Measurements from ENCODE around the gene GARNL3. TPM values are rescaled to one million over a fixed set of nuclear protein-coding genes. Genes with fewer than 3 reads are reported as not detected.

The GARNL3 gene, protein sequence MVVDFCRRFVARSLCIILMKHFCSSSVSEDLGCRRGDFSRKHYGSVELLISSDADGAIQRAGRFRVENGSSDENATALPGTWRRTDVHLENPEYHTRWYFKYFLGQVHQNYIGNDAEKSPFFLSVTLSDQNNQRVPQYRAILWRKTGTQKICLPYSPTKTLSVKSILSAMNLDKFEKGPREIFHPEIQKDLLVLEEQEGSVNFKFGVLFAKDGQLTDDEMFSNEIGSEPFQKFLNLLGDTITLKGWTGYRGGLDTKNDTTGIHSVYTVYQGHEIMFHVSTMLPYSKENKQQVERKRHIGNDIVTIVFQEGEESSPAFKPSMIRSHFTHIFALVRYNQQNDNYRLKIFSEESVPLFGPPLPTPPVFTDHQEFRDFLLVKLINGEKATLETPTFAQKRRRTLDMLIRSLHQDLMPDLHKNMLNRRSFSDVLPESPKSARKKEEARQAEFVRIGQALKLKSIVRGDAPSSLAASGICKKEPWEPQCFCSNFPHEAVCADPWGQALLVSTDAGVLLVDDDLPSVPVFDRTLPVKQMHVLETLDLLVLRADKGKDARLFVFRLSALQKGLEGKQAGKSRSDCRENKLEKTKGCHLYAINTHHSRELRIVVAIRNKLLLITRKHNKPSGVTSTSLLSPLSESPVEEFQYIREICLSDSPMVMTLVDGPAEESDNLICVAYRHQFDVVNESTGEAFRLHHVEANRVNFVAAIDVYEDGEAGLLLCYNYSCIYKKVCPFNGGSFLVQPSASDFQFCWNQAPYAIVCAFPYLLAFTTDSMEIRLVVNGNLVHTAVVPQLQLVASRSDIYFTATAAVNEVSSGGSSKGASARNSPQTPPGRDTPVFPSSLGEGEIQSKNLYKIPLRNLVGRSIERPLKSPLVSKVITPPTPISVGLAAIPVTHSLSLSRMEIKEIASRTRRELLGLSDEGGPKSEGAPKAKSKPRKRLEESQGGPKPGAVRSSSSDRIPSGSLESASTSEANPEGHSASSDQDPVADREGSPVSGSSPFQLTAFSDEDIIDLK
- 59.1 TPM for total RNA-seq

DNA sequence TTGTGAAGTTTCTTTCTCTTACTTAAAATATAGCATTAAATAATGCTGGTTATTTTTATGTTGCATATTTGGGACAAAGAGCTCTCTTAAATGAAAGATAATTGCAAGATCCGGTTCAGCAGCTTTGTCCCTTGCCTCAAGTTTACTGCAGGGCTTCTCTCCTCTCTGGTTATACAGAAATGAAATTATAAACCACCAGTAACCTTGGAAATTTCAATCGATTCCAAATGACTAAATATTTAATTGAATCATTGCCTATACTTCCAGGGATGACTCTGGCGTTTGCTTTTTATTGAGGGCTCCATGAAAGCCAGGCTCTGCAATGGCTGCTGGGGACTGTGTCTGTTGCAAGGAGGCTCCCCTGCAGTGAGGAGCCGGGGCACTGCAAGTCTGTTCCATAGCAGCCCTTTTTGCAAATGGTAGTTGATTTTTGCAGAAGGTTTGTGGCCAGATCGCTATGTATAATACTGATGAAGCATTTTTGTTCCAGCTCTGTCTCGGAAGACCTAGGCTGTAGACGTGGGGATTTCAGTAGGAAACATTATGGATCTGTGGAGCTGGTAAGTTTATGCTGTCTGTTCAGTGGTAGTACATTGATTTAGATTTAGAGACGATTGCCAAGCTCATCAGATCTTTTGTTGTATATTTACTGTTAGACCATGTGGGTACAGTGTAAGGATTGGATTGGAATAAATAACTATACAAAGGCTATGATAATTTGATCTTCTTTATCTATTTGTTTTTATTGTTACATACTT lies at the start of gene GARNL3:
Gene GARNL3, plus strand, starts transcription at position 313 of the 758 bp plus-strand sequence. Its CDS starts 104 bp downstream, at position 417.
- no peak for FAIRE-seq
- DNase-seq (ENCODE audit: low spot score in 2 of 2) = no peak

DNA sequence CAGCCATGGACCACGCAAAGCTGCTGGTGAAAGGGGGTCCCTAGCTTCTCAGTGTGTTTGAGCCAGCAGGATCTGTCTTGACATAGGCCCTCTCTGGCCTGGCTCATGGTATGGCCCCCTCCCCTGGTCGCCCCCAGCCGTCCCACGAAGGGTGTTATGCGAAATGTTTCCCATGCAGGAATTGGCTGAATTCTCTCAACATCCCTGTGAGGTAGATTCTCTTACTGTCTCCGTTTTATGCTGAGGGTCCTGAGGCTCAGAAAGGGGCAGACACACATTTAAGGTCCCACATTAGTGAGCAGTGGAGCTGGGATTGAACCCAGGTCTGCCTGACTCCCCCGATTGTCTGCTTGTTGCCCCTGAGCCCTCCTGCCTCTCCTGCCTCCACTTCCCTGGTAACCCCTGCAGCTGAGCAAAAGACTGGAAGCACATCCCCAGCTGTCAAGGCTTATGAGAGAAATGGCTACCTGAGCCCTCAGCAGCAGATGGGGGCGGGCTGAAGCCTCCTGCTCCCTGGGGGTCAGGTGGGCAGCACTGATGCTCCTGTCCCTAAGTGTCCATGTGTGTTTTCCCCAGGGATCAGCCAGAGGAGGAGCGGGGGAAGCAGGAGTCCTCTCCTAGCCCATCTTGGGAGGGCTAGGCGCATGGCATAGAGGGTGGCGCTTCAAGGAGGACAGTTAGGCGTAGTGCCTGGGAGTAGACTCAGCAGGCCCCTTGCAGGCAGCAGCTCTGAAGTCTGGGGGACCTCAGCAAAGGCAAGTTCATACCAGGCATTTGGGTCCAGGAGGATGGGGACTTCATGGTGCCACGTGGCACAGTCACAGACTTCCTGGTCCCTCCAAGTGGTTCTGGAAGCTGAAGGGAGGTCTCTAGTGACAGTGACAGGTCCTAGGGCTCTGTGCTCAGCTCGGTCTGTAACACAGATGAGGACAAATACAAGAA lies 49.0 kb upstream of the GARNL3 start:
- FAIRE-seq (no peak), DNase-seq (ENCODE audit: low spot score in 2 of 2) (no peak)

DNA sequence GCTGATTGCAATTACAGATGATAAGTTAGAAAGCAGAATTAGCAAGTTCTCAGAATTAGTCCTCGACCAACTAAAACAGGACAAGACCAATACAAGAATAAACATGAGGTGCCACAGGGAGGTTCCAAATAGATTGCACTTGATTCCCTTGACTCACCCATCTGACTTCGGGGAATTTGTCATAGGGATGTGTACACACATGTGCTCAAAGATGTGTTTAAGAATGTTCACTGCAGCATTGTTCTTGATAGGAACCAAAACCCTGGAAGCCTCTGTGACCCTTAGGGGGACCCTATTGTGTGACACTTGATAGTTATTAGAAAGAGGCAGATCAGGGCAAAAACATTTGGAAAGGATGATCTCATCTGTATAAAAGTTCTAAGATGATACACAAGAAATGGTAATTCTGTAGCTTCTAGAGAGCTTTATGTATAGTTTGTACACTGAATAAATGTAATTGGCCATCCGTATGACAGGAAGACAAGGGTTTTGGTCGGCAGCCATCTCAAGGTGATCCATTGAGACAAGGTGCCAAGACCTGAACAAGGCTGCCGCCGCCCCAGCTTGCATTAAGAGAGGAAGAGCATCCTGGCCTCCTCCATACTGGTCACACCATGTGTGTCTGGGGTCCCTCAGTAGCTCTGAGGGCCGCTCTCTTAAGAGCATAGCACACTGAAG lies 48.2 kb upstream of the GARNL3 start:
- no peak for FAIRE-seq
- DNase-seq (ENCODE audit: low spot score in 2 of 2) = no peak

DNA sequence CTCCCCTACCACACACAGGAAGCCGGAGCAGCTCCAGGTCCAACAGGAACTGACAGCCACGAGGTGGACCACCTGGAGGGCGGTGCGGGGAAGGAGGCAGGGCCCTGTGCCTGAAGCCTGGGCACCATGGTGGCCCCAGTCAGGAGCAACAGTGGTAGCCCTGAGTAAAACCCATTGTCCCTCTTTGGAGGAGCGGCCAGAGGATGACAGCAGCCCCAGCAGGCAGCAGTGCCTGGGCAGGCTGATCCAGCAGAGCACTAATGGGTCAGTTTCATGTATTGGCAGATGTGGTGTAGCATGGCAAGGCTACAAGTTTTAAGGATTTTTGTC lies 47.7 kb upstream of the GARNL3 start:
- FAIRE-seq (no peak), DNase-seq (ENCODE audit: low spot score in 2 of 2) (no peak)

DNA sequence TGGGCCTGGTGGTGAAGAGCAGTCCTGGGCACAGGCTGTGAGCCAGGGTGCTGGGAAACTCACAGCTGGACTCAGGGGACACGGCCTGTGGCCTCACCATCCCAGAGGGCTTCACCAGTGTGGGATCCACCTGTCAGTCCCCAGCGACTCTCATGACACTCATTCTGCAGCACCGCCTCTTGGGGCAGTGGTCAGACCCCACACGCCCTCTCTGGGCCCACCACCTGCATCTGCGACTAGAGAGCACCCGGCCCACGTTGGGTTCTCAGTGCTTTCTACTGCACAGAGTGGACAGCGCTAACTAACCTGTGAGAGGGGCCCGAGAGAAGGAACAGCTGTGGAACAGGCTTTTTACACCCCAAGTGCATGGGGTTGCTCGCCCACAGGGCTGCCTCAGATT lies 45.8 kb upstream of the GARNL3 start:
- DNase-seq (ENCODE audit: low spot score in 2 of 2) (no peak), FAIRE-seq (no peak)

DNA sequence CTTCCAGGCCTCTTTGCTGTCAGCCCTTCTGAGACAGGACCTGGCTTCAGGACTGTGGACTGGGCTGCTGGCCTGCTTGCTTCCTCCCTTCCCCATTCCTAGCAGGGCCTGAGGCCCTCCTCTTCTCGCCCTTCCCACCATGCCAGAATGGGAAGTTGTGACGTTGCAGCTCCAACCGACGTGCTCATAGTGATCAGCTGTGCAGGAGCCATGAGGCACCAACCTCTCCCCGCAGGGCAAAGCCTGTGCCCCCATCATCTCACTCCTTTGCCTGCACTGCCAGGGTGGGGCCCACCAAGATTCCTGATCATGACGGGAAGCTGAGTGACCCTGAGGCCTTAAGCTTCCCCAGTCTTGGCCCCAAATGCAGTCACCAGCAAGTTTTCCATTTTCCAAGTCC lies 45.1 kb upstream of the GARNL3 start:
- FAIRE-seq (no peak), DNase-seq (ENCODE audit: low spot score in 2 of 2) (no peak)

DNA sequence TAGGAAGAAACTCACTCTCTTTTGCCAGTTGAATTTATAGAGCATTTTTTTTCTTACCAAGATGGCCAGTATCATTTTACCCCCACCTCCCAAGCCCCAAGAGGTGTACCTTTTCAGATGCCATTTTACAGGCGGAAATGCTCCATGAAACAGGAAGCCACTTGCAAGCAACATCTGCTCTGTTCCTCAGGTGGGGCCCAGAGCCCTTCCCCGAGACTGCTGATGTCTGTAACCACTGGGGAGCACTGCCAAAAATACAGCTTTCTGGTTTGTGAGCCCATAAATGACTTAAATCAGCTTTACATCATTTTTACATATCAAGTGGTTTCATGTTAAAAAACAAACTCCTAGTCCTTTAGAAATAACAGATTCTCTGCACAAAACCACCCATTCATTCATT lies 42.9 kb upstream of the GARNL3 start:
- FAIRE-seq = no peak
- no peak for DNase-seq (ENCODE audit: low spot score in 2 of 2)

DNA sequence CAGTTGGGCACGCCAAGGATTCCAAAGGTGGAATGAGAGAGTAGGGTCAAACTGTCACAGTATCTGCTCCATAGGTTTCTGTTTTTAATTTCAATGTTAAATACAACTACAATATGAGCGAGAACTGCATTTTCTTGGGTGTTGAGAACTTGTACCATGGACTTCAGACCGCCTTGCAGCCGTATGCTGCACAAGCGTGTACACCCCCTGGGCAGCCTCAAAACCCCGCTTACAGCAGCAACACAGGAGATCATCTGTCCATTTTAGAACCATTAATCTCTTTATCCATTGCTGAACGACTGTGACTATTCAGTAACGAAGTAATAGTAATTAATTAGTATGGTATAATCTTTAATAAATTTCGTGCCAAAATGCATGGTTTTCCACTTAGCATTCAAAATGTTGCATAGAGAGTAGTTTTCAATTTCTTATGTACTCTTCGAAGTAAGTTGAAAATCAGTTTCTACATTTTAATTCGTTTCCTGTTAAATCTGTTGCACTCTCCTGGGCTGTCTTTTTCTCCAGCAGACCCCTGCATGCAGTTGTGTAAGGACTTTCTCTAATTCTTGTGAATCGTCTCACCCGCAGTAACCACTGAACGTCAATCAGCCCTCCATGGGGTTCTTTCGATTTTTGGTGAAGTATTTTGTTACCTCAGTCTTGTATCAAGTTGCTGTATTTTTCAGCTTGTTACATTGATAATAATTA lies 42.0 kb upstream of the GARNL3 start:
- FAIRE-seq = no peak

DNA sequence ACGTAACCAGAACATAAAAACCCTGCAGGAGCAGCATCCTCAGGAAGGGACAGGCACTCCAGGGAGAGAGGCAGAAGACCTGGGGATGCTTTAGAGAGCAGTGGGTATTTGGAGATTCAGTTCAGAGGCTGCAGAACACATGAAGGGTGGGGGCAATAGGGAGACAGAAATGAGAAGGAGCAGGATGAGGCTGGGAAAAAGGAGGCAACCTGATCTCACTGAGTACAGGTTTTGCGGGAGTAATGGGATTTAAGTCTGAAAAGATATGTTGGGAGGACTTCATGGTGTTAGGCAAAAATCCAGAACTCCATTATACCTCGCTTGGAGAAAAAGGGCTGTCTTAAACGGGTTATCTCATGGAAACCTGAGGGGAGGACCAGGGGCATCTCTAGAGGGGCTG lies 41.3 kb upstream of the GARNL3 start:
- FAIRE-seq (no peak), DNase-seq (ENCODE audit: low spot score in 2 of 2) (no peak)

More for the DNA sequence above, 42.0 kb upstream of the GARNL3 start:
- DNase-seq (ENCODE audit: low spot score in 2 of 2) = no peak

DNA sequence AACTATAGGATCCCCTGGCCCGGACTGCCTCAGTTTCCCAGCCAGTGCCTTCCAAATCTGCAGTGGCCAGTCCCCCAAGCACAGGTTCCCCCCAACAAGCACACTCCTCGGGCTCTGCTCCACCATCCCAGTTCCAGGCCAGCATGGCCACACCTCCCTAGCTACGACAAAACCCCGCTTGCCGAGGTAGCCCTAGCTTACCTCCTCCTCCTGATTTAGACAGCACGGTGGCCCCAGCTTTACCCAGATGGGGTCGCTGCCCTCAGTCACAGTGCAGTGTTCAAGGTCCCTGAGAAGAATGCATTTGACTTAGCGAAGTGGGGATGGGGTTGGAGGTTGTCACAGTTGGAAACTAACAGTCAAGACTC lies 40.8 kb upstream of the GARNL3 start:
- DNase-seq (ENCODE audit: low spot score in 2 of 2) (no peak), FAIRE-seq (no peak)

DNA sequence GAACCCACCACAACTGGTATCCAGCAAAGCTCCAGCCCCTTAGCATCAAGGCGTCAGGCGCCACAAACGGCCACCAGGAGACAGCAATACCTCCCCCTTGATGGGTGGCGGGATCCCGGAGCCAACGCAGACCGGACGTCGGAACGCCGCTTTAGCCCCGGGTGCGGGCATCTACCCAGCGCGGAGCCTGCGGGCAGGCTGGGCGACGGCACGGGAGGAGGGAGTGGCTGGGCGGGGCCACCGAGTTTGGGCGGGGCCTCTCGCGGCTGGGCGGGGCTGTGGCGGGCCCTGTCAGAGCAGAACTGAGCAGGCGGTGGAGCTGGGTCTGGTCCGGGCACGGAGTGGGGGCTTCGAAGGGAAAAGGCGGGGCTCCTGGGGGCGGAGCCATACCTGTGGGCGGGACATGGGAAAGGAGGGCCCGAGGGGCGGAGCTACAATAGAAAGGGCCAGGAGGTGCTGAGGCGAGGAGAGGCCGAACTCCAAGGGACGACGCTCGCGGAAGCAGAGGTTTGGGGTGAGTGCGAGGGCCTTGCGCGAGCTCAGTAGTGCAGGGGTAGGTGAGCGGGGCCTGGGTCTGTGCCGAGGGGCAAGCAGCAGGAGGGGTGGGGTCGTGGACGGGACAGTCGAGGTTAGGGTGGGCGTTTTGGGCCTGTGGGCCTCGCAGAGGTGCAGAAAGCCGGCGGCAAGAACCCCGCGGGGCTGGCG lies 40.2 kb upstream of the GARNL3 start:
- DNase-seq (ENCODE audit: low spot score in 2 of 2) (peak; percentile 88 to 94), FAIRE-seq (no peak)

DNA sequence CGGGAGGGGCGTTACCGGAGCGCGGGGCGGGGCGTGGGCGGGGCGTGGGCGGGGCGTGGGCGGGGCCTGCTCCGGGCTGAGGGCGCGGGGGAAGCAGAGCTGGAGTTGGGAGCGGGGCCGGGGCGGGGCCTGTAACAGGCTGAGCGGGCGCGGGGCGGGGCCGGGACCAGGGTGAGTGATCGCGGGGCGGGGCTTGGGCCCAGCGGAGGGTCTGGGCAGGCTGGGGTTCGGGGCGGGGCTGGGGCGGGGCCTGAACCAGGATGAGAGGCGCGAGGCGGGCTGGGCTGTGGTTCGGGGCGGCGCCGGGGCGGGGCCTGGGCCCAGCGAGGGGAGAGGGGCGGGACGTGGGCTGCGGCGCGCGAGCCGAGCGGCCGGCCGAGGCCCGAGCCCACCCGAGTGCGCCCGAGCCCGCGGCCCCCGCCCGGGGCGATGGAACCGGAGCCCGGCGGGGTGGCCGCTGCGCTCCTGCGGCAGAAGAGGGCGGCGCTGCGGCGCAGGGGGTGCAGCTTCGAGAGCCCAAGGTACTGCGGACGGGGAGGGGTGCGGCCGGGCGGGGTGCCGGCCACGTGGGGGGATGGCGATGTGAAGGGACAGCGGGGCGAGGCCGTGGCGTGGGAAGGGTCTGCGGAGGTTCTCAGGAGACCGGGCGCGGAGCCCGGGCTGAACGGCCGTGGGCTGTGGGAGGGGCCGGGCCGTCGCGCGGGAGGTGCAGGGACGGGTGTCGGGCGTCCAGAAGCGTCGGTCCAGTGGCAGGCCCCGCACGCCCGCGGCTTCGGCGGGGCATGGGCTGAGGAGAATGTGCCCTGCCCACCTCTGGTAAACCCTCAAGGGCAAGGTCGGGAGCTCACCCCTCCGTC lies 39.5 kb upstream of the GARNL3 start:
- DNase-seq (ENCODE audit: low spot score in 2 of 2) (peak; percentile 100), FAIRE-seq (no peak)

DNA sequence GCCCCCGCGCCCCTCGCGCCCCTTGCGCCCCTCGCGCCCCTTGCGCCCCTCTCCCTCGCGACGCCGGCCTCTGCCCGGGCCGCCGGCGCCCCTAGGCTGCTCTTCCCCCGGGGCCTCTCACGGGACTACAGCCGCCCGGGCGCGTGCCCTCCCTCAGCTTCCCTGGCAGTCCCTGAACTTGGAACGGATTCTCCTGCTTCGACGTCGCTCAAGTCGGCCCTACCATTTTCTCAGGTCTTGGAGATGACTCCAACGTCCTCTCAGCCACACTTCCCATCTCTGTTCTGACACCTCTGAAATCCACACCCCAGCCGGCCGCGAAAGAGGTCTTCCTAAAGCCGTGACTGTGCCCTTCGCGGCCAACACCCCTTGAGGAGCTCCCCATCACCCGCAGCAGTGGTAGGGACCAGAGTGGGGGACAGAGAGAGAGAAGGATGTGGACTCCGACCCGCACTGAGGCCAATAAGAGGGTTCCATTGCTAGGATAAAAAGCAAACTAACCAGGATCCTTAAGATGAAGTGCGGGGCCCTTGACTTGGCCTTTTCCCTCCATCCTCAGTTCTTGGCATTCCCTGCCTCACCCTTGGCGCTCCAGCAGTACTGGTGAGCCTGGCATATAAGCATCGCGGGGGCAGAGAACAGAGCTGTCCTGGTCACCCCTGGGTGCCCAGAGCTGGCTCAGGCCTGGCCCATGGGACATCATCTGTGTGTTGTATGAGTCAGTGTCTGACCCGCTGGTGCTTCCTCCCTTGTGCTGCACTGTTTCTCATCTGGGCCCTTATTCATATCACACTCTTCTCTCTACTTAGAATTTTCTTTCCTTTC lies 38.6 kb upstream of the GARNL3 start:
- peak in 1 of 2 donors; percentile 42 for DNase-seq (ENCODE audit: low spot score in 2 of 2)
- FAIRE-seq = no peak

DNA sequence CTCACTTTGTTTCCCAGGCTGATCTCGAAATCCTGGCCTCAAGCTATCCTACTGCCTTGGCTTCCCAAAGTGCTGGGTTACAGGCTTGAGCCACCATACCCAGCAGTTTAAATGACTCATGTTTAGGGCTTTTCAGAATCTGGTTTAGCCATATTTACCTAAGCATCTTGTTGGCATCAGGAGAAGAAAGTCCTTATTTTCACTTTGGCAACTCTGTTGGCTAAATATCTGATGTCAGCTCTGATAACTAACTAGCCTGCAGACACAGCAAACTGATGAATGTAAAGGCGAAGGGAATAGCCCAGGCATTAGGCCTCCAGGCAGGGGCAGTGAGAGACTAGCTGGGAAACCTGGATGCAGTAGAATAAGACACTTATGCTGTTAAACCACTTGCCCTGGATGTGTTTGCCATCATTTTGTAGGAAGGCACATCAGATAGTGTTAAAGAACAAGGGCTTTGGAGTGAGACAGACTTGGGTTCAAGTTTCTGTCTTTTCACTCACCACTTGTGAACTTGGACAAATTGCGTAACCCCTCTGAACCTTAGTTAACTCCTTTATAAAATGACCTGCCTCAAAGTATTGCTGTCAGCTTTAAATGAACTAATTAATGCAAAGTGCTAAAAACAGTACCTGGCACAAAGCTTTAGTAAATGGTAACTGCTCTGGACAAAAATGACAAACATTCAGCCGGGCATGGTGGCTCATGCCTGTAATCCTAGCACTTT lies 34.7 kb upstream of the GARNL3 start:
- DNase-seq (ENCODE audit: low spot score in 2 of 2) = no peak
- FAIRE-seq = no peak

DNA sequence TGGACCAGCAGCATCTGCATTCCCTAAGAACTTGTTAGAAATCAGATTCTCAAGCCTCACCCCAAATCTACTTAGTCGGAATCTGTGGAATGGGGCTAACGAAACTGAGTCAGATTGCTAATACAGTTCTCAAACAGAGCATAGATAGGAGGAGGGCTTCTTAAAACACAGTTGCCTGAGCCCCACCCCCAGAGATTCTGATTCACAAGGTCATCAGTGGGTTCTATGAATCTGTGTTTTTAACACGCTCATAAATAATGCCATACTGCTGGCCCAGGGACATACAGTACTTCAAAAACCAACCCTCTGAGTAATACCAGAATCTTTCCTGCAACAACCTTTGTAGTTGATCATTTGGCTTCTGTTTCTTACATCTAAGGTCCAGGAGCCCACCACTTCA lies 32.9 kb upstream of the GARNL3 start:
- FAIRE-seq (no peak), DNase-seq (ENCODE audit: low spot score in 2 of 2) (no peak)
